ENCODE measurements around the gene DUSP5.
"Not testable (repeated sequence)": the region's sequence is repeated elsewhere in the genome, so short reads cannot be mapped to it uniquely, and the experiment has no call there.

The DUSP5 gene, protein sequence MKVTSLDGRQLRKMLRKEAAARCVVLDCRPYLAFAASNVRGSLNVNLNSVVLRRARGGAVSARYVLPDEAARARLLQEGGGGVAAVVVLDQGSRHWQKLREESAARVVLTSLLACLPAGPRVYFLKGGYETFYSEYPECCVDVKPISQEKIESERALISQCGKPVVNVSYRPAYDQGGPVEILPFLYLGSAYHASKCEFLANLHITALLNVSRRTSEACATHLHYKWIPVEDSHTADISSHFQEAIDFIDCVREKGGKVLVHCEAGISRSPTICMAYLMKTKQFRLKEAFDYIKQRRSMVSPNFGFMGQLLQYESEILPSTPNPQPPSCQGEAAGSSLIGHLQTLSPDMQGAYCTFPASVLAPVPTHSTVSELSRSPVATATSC

GRCh38 chr10:110497438-110498086, at the start of gene DUSP5:
DUSP5 (plus strand) TSS chr10:110497907; CDS start chr10:110498122, 215 bp downstream.
- no peaks in the 10 kb centered on the region for H3K9me3 Mint-ChIP-seq
- peaks cover 55% of the 10 kb centered on the region for H3K4me1 Mint-ChIP-seq (ENCODE audit: low read depth)
- H3K27me3 Mint-ChIP-seq (ENCODE audit: low read depth), result no peaks in the 10 kb centered on the region
- H3K27ac Mint-ChIP-seq, result peak within 1 kb of the TSS; percentile 94
- peak within 1 kb of the TSS; percentile 99 for H3K4me3 Mint-ChIP-seq
- peaks cover 46% of the 10 kb centered on the region for H3K36me3 Mint-ChIP-seq (ENCODE audit: low read depth)

- peaks cover 15% of the 10 kb centered on the region for H3K4me1 Mint-ChIP-seq (ENCODE audit: low read depth)
- H3K4me3 Mint-ChIP-seq, result no peak overlapping the region
- peaks cover 5% of the 10 kb centered on the region for H3K36me3 Mint-ChIP-seq (ENCODE audit: low read depth)
- H3K9me3 Mint-ChIP-seq, result peaks cover 7% of the 10 kb centered on the region
- H3K27ac Mint-ChIP-seq, result peak overlapping the region; percentile 81
- peaks cover 17% of the 10 kb centered on the region for H3K27me3 Mint-ChIP-seq (ENCODE audit: low read depth)
Measured at GRCh38 chr10:110448682-110449418, 48.9 kb upstream of the DUSP5 start.

DNA sequence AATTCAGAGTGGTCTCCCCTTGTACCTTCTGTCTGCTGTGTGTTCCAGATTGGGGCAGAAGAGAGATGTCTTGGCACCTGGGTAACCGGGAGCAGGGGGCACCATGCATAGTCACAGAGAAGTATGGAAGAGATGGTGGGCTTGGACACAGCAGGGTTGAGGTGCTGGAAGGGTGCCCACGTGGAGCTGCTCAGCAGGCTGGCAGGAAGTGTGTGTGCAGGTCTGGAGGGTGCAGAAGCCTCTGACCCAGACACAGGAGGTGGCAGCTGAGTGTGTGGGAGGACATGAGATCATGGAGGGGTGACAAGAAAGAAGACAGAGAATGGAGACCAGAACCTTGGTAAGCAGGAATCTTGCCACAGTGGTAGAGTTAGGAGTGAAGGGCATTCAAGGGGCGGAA, 42.3 kb upstream of the DUSP5 start:
- Mint-ChIP-seq H3K27ac (peak overlapping the region; percentile 5), H3K9me3 (no peaks in the 10 kb centered on the region), H3K4me3 (peak overlapping the region; percentile 18), H3K36me3 (ENCODE audit: low read depth) (peaks cover 1% of the 10 kb centered on the region), H3K4me1 (ENCODE audit: low read depth) (peaks cover 34% of the 10 kb centered on the region), H3K27me3 (ENCODE audit: low read depth) (peaks cover 8% of the 10 kb centered on the region)

DNA sequence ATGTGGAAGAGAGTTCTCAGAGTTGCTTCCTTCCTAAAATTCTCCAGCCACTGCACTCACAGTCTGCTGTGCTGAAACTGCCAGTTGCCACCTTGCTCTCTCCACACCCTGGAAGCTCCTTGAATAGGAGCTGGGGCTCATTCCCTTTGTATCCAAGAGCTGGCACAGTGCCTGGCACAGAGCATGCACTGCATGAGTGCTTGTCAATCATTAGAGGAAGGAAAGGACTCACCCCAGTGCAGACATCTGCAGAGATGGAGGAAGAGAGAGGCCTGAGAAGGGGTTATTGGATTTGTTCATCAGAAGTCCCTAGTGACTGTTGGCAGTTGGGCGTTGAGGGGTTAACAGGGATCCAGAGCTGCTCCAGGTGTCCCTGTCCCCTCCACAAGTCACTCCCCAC, 41.7 kb upstream of the DUSP5 start:
- Mint-ChIP-seq H3K27me3 (ENCODE audit: low read depth) (peaks cover 2% of the 10 kb centered on the region), H3K4me1 (ENCODE audit: low read depth) (peaks cover 40% of the 10 kb centered on the region), H3K9me3 (no peaks in the 10 kb centered on the region), H3K4me3 (no peak overlapping the region), H3K36me3 (ENCODE audit: low read depth) (no peaks in the 10 kb centered on the region), H3K27ac (no peak overlapping the region)

DNA sequence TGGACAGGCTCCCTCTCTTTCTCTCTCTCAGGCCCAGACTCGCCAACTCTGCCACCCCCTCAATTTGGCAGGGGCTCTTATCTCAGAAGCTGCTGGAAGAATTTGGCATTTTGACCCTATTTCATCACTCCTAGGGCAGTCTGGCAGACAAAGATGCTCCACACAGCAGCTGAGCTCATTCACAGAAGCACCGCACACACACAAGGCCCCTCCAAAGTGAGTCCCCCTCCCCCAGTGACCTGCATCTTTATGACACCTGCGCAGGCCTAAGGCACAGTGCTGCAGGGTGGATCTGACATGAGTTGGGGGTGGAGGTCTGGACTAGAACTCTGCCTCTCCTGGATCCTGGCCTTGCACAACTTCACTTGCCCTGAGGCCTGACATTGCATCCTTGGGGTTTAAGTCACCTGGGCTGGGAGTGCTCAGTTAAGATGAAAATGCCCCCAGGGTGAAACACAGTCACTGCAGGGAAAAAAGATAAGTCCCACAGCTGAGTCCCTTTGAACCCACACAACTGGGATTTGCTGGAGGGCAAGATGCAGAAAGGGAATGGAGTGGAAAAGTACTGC, 41.1 kb upstream of the DUSP5 start:
- no peak overlapping the region for H3K27ac Mint-ChIP-seq
- H3K36me3 Mint-ChIP-seq (ENCODE audit: low read depth), result no peaks in the 10 kb centered on the region
- H3K9me3 Mint-ChIP-seq, result no peaks in the 10 kb centered on the region
- no peak overlapping the region for H3K4me3 Mint-ChIP-seq
- peaks cover 43% of the 10 kb centered on the region for H3K4me1 Mint-ChIP-seq (ENCODE audit: low read depth)
- no peaks in the 10 kb centered on the region for H3K27me3 Mint-ChIP-seq (ENCODE audit: low read depth)

- Mint-ChIP-seq H3K27ac (no peak overlapping the region), H3K36me3 (ENCODE audit: low read depth) (no peaks in the 10 kb centered on the region), H3K4me3 (no peak overlapping the region), H3K27me3 (ENCODE audit: low read depth) (no peaks in the 10 kb centered on the region), H3K9me3 (no peaks in the 10 kb centered on the region), H3K4me1 (ENCODE audit: low read depth) (peaks cover 43% of the 10 kb centered on the region)
Measured at GRCh38 chr10:110457851-110458250, 39.9 kb upstream of the DUSP5 start.

DNA sequence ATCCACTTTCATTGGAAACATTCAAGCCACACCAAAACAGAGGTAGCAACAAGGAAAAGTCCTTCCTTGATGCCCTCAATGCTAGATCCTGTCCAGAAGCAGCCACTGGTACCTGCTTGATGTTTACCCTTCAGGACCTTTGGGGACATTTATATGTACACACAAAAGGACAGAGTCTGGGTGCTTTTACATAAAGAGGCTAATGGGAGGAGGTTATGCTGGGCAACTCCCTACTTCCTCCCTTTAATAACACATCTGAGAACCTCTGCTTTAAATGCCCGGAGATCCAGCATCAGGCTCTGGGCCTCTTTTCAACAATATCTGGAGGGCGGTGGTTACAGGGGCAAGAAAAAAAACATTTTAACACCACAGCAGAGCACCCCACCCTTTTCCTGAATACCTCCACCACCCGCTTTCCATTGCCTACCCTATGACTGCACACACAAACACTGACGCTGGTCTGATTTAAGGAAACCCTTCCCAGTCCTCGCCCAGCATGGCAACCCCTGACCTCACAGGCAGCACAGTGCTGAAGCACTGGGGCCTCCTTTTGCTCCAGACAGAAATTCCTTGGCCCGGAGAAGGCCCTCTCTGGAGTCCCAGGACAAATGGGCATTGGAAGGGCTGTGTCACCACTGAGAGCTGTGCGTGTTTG, 39.3 kb upstream of the DUSP5 start:
- H3K4me1 Mint-ChIP-seq (ENCODE audit: low read depth), result peaks cover 43% of the 10 kb centered on the region
- no peak overlapping the region for H3K4me3 Mint-ChIP-seq
- no peak overlapping the region for H3K27ac Mint-ChIP-seq
- H3K36me3 Mint-ChIP-seq (ENCODE audit: low read depth), result no peaks in the 10 kb centered on the region
- H3K27me3 Mint-ChIP-seq (ENCODE audit: low read depth), result no peaks in the 10 kb centered on the region
- H3K9me3 Mint-ChIP-seq, result no peaks in the 10 kb centered on the region

DNA sequence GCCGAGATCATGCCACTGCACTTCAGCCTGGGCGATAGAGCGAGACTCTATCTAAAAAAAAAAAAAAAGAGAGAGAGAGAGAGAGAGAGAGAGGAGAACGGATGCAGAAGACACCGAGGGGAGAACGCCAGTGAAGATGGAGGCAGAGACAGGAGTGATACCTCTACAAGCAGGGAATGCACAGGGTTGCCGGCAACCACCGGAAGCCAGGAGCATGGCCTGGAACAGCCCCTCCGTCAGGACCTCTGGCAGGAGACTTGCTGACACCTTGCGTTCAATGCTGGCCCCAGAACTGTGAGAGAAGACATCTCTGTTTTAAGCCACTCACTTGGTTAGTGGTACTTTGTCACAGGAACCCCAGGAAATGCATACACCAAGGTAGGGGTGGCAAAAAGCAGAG, 38.1 kb upstream of the DUSP5 start:
- Mint-ChIP-seq H3K36me3 (ENCODE audit: low read depth) (no peaks in the 10 kb centered on the region), H3K27me3 (ENCODE audit: low read depth) (no peaks in the 10 kb centered on the region), H3K27ac (no peak overlapping the region), H3K9me3 (no peaks in the 10 kb centered on the region), H3K4me3 (no peak overlapping the region), H3K4me1 (ENCODE audit: low read depth) (peaks cover 43% of the 10 kb centered on the region)

- no peaks in the 10 kb centered on the region for H3K27me3 Mint-ChIP-seq (ENCODE audit: low read depth)
- peak overlapping the region; percentile 22 for H3K27ac Mint-ChIP-seq
- H3K36me3 Mint-ChIP-seq (ENCODE audit: low read depth), result no peaks in the 10 kb centered on the region
- no peaks in the 10 kb centered on the region for H3K9me3 Mint-ChIP-seq
- peaks cover 43% of the 10 kb centered on the region for H3K4me1 Mint-ChIP-seq (ENCODE audit: low read depth)
- no peak overlapping the region for H3K4me3 Mint-ChIP-seq
Measured at GRCh38 chr10:110460111-110460809, 37.4 kb upstream of the DUSP5 start.

DNA sequence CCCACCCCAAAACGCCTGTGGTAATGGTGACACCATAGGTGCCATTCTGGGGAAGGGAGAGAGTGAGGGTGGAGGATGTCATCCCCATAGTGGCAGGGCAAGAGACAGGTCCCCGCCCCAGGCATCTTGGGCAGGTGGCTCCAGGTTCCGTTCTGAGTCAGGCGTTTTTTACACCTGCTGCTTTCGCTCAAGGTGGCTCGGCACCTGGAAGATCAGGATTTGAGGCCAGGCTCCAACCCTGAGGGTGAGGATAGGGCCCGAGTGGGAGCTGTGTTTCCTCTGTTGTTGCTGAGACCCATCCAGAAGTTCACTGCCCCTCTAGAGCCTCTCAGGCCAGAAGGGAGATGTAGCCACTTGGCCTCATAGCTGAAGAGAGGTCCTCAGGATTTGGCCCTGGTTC, 36.6 kb upstream of the DUSP5 start:
- H3K9me3 Mint-ChIP-seq, result no peaks in the 10 kb centered on the region
- no peaks in the 10 kb centered on the region for H3K27me3 Mint-ChIP-seq (ENCODE audit: low read depth)
- H3K36me3 Mint-ChIP-seq (ENCODE audit: low read depth), result no peaks in the 10 kb centered on the region
- peak overlapping the region; percentile 72 for H3K27ac Mint-ChIP-seq
- H3K4me3 Mint-ChIP-seq, result no peak overlapping the region
- peaks cover 35% of the 10 kb centered on the region for H3K4me1 Mint-ChIP-seq (ENCODE audit: low read depth)

- Mint-ChIP-seq H3K27me3 (ENCODE audit: low read depth) (no peaks in the 10 kb centered on the region), H3K36me3 (ENCODE audit: low read depth) (no peaks in the 10 kb centered on the region), H3K9me3 (no peaks in the 10 kb centered on the region), H3K27ac (no peak overlapping the region), H3K4me3 (no peak overlapping the region), H3K4me1 (ENCODE audit: low read depth) (peaks cover 35% of the 10 kb centered on the region)
Measured at GRCh38 chr10:110461530-110461929, 36.2 kb upstream of the DUSP5 start.

GRCh38 chr10:110462166-110463095, 35.3 kb upstream of the DUSP5 start:
- Mint-ChIP-seq H3K36me3 (ENCODE audit: low read depth) (no peaks in the 10 kb centered on the region), H3K27me3 (ENCODE audit: low read depth) (no peaks in the 10 kb centered on the region), H3K9me3 (no peaks in the 10 kb centered on the region), H3K4me3 (no peak overlapping the region), H3K4me1 (ENCODE audit: low read depth) (peaks cover 35% of the 10 kb centered on the region), H3K27ac (no peak overlapping the region)

DNA sequence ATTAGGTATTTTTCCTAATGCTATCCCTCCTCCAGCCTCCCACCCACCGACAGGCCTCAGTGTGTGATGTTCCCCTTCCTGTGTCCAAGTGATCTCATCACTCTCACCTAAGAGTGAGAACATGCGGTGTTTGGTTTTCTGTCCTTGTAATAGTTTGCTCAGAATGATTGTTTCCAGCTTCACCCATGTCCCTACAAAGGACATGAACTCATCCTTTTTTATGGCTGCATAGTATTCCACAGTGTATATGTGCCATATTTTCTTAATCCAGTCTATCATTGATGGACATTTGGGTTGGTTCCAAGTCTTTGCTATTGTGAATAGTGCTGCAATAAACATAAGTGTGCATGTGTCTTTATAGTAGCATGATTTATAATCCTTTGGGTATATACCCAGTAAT, 29.4 kb upstream of the DUSP5 start:
- not testable (repeated sequence) for H3K27me3 Mint-ChIP-seq (ENCODE audit: low read depth); H3K4me3 Mint-ChIP-seq; H3K4me1 Mint-ChIP-seq (ENCODE audit: low read depth); H3K9me3 Mint-ChIP-seq; H3K27ac Mint-ChIP-seq; H3K36me3 Mint-ChIP-seq (ENCODE audit: low read depth)

Measured in T-helper 1 cell treated with Interleukin-12 subunit alpha and Interleukin-12 subunit beta and Interleukin-4 antibody, amounts not matched to agents 30 μg/mL and 1 μg/mL, for 36 hours (primary cell).